ENCODE data around the gene CCT7. TPM values are rescaled to one million over a fixed set of nuclear protein-coding genes. Genes with fewer than 3 reads are reported as not detected.
A peak's percentile ranks its signal among the peaks of the same experiment; 100 is the strongest.

Gene CCT7
- total RNA-seq, 1 experiment from 2014 or later = 648 TPM

GRCh38 chr2:73283545-73284295 is 49.6 kb downstream of the CCT7 start:
- Histone ChIP-seq H3K27me3 (replicated peaks; ENCODE audit: insufficient read depth, low read depth, low read length, poor library complexity) (peaks cover 3% of the 10 kb centered on the region), H3K9me3 (ENCODE audit: low read depth, low read length, poor library complexity, severe bottlenecking) (no peaks in the 10 kb centered on the region), H3K4me1 (ENCODE audit: insufficient read depth, low read length, poor library complexity, severe bottlenecking) (no peaks in the 10 kb centered on the region), H3K27ac (ENCODE audit: low read depth, low read length, poor library complexity, severe bottlenecking) (peak overlapping the region; percentile 66), H3K4me3 (ENCODE audit: low read depth, low read length, poor library complexity, severe bottlenecking) (peak overlapping the region; percentile 78), H3K36me3 (ENCODE audit: insufficient read depth, low read length, poor library complexity, severe bottlenecking) (no peaks in the 10 kb centered on the region)
- TF ChIP-seq, protein P1, sequence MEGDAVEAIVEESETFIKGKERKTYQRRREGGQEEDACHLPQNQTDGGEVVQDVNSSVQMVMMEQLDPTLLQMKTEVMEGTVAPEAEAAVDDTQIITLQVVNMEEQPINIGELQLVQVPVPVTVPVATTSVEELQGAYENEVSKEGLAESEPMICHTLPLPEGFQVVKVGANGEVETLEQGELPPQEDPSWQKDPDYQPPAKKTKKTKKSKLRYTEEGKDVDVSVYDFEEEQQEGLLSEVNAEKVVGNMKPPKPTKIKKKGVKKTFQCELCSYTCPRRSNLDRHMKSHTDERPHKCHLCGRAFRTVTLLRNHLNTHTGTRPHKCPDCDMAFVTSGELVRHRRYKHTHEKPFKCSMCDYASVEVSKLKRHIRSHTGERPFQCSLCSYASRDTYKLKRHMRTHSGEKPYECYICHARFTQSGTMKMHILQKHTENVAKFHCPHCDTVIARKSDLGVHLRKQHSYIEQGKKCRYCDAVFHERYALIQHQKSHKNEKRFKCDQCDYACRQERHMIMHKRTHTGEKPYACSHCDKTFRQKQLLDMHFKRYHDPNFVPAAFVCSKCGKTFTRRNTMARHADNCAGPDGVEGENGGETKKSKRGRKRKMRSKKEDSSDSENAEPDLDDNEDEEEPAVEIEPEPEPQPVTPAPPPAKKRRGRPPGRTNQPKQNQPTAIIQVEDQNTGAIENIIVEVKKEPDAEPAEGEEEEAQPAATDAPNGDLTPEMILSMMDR (conservative IDR thresholded peaks at IDR 0.05; ENCODE audit: low read depth, low read length) = no peak
- TF ChIP-seq EZH2 (IDR thresholded peaks at IDR 0.05; ENCODE audit: borderline replicate concordance, low read depth, low read length, poor library complexity, severe bottlenecking) = no peak
- intact Hi-C loops (cut with micrococcal nuclease; ENCODE audit: unreplicated experiment) = no loop called here
- ChIA-PET POLR2A (ENCODE audit: low non-redundant PET) (no interaction called here), CTCF (interaction anchor here (1.0 kb wide), 1 partner anchor 71 kb away, joined by 3 read pairs; no protein-coding TSS in a partner anchor)
- no TSS peak for BruUV-seq (replicated peaks)
- peak; percentile 16 for DNase-seq (ENCODE audit: low spot score)

DNA sequence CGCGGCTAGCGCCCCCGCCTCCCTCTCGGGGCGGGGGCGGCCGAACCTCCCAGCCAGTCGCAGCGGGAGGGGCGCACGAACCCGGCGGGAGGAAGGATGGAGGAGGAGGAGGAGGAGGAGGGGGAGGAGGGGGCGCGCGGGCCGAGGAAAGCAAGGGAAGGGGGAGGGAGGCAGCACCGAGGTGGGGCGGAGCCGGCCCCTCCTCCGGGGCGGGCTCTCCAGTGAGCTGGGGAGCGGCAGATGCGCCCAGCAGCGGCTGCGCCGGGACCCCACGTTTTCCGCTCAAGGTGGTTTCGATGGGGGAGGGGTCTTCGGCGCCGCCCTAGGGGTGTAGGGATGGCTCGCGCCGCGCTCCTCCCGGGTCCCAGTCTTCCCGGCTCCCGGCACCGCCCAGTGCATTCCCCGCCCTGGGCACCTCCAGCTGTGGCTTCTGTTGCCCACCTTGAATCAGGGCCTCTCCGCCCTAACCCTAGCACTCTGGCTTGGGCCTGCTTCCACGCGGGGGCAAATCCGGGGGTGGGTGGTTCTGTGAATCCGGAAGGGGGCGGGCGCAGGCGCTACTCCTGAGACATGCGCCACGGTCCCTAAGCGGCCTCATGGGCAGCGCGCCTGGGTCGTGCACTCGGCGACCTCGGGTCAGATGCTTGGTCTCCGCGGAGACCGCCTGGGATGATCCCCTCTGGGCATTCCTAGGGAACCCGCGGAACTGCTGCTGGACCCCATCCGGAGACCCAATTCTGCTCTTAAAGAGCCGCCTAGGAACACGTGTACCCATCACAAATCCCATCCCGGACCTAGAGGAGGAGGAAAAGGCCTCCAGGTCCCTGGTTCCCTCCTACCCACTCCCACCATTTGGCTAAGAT is 50.4 kb downstream of the CCT7 start, which contains the start of gene FBXO41:
TSS of gene FBXO41 (minus strand) at position 183 of the 863 bp plus-strand sequence. CDS start 14,848 bp downstream, outside the sequence.
- BruUV-seq (replicated peaks) = no TSS peak
- no peaks in the 10 kb centered on the region for H3K9me3 ChIP-seq (ENCODE audit: low read depth, low read length, poor library complexity, severe bottlenecking)

DNA sequence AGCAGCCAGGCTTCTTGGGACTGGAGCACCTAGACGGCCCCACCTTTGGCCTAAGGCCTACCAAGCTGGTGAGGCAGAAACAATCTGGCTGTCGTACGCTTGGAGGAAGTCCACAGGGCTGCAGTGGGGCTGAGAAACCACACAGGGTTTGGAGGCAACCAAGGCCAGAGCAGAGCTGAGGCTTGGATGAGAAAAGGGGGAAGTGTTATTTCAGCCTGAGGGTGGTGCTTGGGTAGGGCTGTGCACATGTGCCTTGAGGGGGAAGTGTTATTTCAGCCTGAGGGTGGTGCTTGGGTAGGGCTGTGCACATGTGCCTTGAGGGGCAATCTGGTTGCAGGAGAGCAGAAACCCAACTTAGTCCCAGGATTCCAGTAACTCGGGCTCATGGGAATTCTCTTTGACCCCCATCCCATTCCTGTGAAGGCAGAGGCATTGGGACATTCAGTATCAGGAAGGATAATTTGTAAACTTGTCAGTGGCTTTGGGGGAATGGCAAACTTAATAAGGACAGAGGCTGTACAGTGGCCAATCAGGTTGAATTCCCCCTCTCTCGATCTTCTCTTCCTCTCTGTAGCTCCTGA is 51.1 kb downstream of the CCT7 start:
- Histone ChIP-seq H3K36me3 (ENCODE audit: insufficient read depth, low read length, poor library complexity, severe bottlenecking) (no peaks in the 10 kb centered on the region), H3K9me3 (ENCODE audit: low read depth, low read length, poor library complexity, severe bottlenecking) (no peaks in the 10 kb centered on the region), H3K4me1 (ENCODE audit: insufficient read depth, low read length, poor library complexity, severe bottlenecking) (no peaks in the 10 kb centered on the region), H3K4me3 (ENCODE audit: low read depth, low read length, poor library complexity, severe bottlenecking) (peak overlapping the region; percentile 78), H3K27ac (ENCODE audit: low read depth, low read length, poor library complexity, severe bottlenecking) (no peak overlapping the region), H3K27me3 (replicated peaks; ENCODE audit: insufficient read depth, low read depth, low read length, poor library complexity) (peaks cover 3% of the 10 kb centered on the region)
- POLR2A ChIA-PET (ENCODE audit: low non-redundant PET) = no interaction called here
- TF ChIP-seq, protein P1 (conservative IDR thresholded peaks at IDR 0.05; ENCODE audit: low read depth, low read length) = no peak
- TF ChIP-seq EZH2 (IDR thresholded peaks at IDR 0.05; ENCODE audit: borderline replicate concordance, low read depth, low read length, poor library complexity, severe bottlenecking) = no peak
- no TSS peak for BruUV-seq (replicated peaks)
- no peak for DNase-seq (ENCODE audit: low spot score)
- CTCF ChIA-PET = no interaction called here
- intact Hi-C loops (cut with micrococcal nuclease; ENCODE audit: unreplicated experiment) = no loop called here

More for the DNA sequence above, 50.4 kb downstream of the CCT7 start, which contains the start of gene FBXO41:
- H3K4me1 ChIP-seq (ENCODE audit: insufficient read depth, low read length, poor library complexity, severe bottlenecking) = no peaks in the 10 kb centered on the region
- peak within 1 kb of the TSS; percentile 78 for H3K4me3 ChIP-seq (ENCODE audit: low read depth, low read length, poor library complexity, severe bottlenecking)
- TF ChIP-seq, protein P1 (conservative IDR thresholded peaks at IDR 0.05; ENCODE audit: low read depth, low read length) = no peak
- TF ChIP-seq EZH2 (IDR thresholded peaks at IDR 0.05; ENCODE audit: borderline replicate concordance, low read depth, low read length, poor library complexity, severe bottlenecking) = no peak
- H3K36me3 ChIP-seq (ENCODE audit: insufficient read depth, low read length, poor library complexity, severe bottlenecking) = no peaks in the 10 kb centered on the region
- intact Hi-C loops (cut with micrococcal nuclease; ENCODE audit: unreplicated experiment) = no loop called here
- ChIA-PET CTCF (interaction anchor here (1.0 kb wide), 1 partner anchor 72 kb away, joined by 3 read pairs; no protein-coding TSS in a partner anchor), POLR2A (ENCODE audit: low non-redundant PET) (no interaction called here)
- H3K27ac ChIP-seq (ENCODE audit: low read depth, low read length, poor library complexity, severe bottlenecking) = peak within 1 kb of the TSS; percentile 66
- DNase-seq (ENCODE audit: low spot score) = peak; percentile 66
- H3K27me3 ChIP-seq (replicated peaks; ENCODE audit: insufficient read depth, low read depth, low read length, poor library complexity) = peaks cover 3% of the 10 kb centered on the region
